NCI-H128 (cell line): Measurements from ENCODE around the gene FARP1.
A peak's percentile ranks its signal among the peaks of the same experiment; 100 is the strongest.

ENCODE experiments used
- DNase-seq: peaks from one replicate; lab custom pipeline; 2025; ENCODE audit not compliant: unreplicated experiment; lab: John Stamatoyannopoulos, UW

Gene FARP1

GRCh38 chr13:98413796-98414195, 270.9 kb downstream of the FARP1 start:
- DNase-seq: no peak

- DNase-seq: no peak
These were observed 272.6 kb downstream of the FARP1 start for GRCh38 chr13:98415326-98416070.

GRCh38 chr13:98416408-98416807, 273.5 kb downstream of the FARP1 start:
- peak; percentile 46 for DNase-seq

- no peak for DNase-seq
These were observed 277.1 kb downstream of the FARP1 start for GRCh38 chr13:98419786-98420553.

GRCh38 chr13:98420554-98421175, 277.8 kb downstream of the FARP1 start:
- no peak for DNase-seq

GRCh38 chr13:98422046-98422445, 279.2 kb downstream of the FARP1 start:
- no peak for DNase-seq

GRCh38 chr13:98423417-98423816, 280.5 kb downstream of the FARP1 start:
- no peak for DNase-seq

- DNase-seq: no peak
These were observed 284.6 kb downstream of the FARP1 start for GRCh38 chr13:98427331-98427995.

- no peak for DNase-seq
These were observed 285.5 kb downstream of the FARP1 start for GRCh38 chr13:98428256-98428966.

- no peak for DNase-seq
These were observed 286.2 kb downstream of the FARP1 start for GRCh38 chr13:98429081-98429480.

GRCh38 chr13:98429531-98429930, 286.6 kb downstream of the FARP1 start:
- no peak for DNase-seq

GRCh38 chr13:98429977-98430736, 287.3 kb downstream of the FARP1 start:
- no peak for DNase-seq

- no peak for DNase-seq
These were observed 289.7 kb downstream of the FARP1 start for GRCh38 chr13:98432638-98433037.

GRCh38 chr13:98433654-98434053, 290.8 kb downstream of the FARP1 start:
- DNase-seq: no peak

- DNase-seq: no peak
These were observed 291.2 kb downstream of the FARP1 start for GRCh38 chr13:98434060-98434459.

GRCh38 chr13:98435376-98435775, 292.5 kb downstream of the FARP1 start:
- no peak for DNase-seq

GRCh38 chr13:98436233-98436910, 293.5 kb downstream of the FARP1 start:
- no peak for DNase-seq

- DNase-seq: no peak
These were observed 295.6 kb downstream of the FARP1 start for GRCh38 chr13:98438246-98439125.
